Right renal pelvis (tissue), 4 donors: ENCODE results near the gene SEMA3A. TPM values are rescaled to one million over a fixed set of nuclear protein-coding genes. Genes with fewer than 3 reads are reported as not detected.
"Not testable (repeated sequence)": the region's sequence is repeated elsewhere in the genome, so short reads cannot be mapped to it uniquely, and the experiment has no call there.

Experiments
- DNase-seq, 4 donors: peaks; one replicate each; pipeline ENCODE4 v3.0.0-alpha.2; 2013; ENCODE audit warnings: low read depth in 4 of 4, low spot score in 3 of 4, missing footprints in 1 of 4
- polyA plus RNA-seq, 4 donors: library from polyadenylated mRNA; unstranded; fragments of 120-200 nt; gene quantifications; one replicate each; pipeline ENCODE4 v1.2.1, GENCODE V29; 2013; ENCODE audit not compliant: insufficient read length in 4 of 4

SEMA3A gene
- 10 to 100 TPM; 11.1 to 17.4 (median 16.2) TPM for polyA plus RNA-seq

- peak in 3 of 4 donors; percentile 40 to 62 (median 44) for DNase-seq
These were observed at the start of gene SEMA3A for GRCh38 chr7:84194484-84195271. Gene SEMA3A, minus strand, starts transcription at chr7:84194789. Its CDS starts 203 bp downstream, at chr7:84194586.

- not testable (repeated sequence) for DNase-seq
These were observed 48.4 kb upstream of the SEMA3A start for GRCh38 chr7:84243037-84243436.

GRCh38 chr7:84238596-84238995 lies 44.0 kb upstream of the SEMA3A start:
- no peak for DNase-seq

GRCh38 chr7:84237533-84238173 lies 43.1 kb upstream of the SEMA3A start:
- no peak for DNase-seq

- no peak for DNase-seq
These were observed 41.8 kb upstream of the SEMA3A start for GRCh38 chr7:84236398-84236797.

GRCh38 chr7:84232646-84233045 lies 38.1 kb upstream of the SEMA3A start:
- DNase-seq: no peak

- no peak for DNase-seq
These were observed 36.6 kb upstream of the SEMA3A start for GRCh38 chr7:84231157-84231556.

GRCh38 chr7:84230491-84230890 lies 35.9 kb upstream of the SEMA3A start:
- DNase-seq: no peak

GRCh38 chr7:84228526-84228925 lies 33.9 kb upstream of the SEMA3A start:
- DNase-seq: no peak

- DNase-seq: no peak
These were observed 32.2 kb upstream of the SEMA3A start for GRCh38 chr7:84226759-84227158.

- no peak for DNase-seq
These were observed 29.9 kb upstream of the SEMA3A start for GRCh38 chr7:84224505-84224904.

- no peak for DNase-seq
These were observed 24.7 kb upstream of the SEMA3A start for GRCh38 chr7:84219310-84219709.

GRCh38 chr7:84218681-84219080 lies 24.1 kb upstream of the SEMA3A start:
- DNase-seq: no peak

- no peak for DNase-seq
These were observed 21.9 kb upstream of the SEMA3A start for GRCh38 chr7:84216472-84216871.

- not testable (repeated sequence) for DNase-seq
These were observed 20.2 kb upstream of the SEMA3A start for GRCh38 chr7:84214757-84215156.

- DNase-seq: no peak
These were observed 15.7 kb upstream of the SEMA3A start for GRCh38 chr7:84210301-84210700.

- no peak for DNase-seq
These were observed 14.4 kb upstream of the SEMA3A start for GRCh38 chr7:84209006-84209405.

GRCh38 chr7:84207615-84208014 lies 13.0 kb upstream of the SEMA3A start:
- no peak for DNase-seq

GRCh38 chr7:84207025-84207424 lies 12.4 kb upstream of the SEMA3A start:
- DNase-seq: no peak

GRCh38 chr7:84204655-84205054 lies 10.1 kb upstream of the SEMA3A start:
- no peak for DNase-seq

- no peak for DNase-seq
These were observed 8.3 kb upstream of the SEMA3A start for GRCh38 chr7:84202855-84203254.

- no peak for DNase-seq
These were observed 6.3 kb upstream of the SEMA3A start for GRCh38 chr7:84200859-84201258.
